PFSK-1 (cell line): ENCODE measurements around the gene CDHR2.

Experiments used
- REST ChIP-seq, 2 experiments: IDR thresholded peaks; 2 replicates each; pipeline versions ENCODE4 v1.6.1 to v1.8.0; 2011 to 2012; ENCODE audit warnings: low read depth in 2 of 2, low read length in 2 of 2, control low read depth in 1 of 2, inconsistent platforms in 1 of 2, mild to moderate bottlenecking in 1 of 2, moderate library complexity in 1 of 2; ENCODE audit not compliant: insufficient read depth in 1 of 2
- TAF1 ChIP-seq: IDR thresholded peaks from 2 replicates; pipeline ENCODE4 v1.6.1; 2012; ENCODE audit warnings: low read length, control low read depth, borderline replicate concordance; ENCODE audit not compliant: insufficient read depth

- TF ChIP-seq TAF1: no peak
- no peak for TF ChIP-seq REST (IDR thresholded peaks at IDR 0.05; ENCODE audit: insufficient read depth in 1 of 2, low read depth in 2 of 2, low read length in 2 of 2)
These were observed 12.8 kb upstream of the CDHR2 start for GRCh38 chr5:176536132-176536901.
